Body of pancreas (tissue), 4 donors: ENCODE results near the gene EIF2B1. TPM values are rescaled to one million over a fixed set of nuclear protein-coding genes. Genes with fewer than 3 reads are reported as not detected.

Experiments used
- ATAC-seq: fragments of 150-250 bp; one replicate; pipeline ENCODE4 v1.9.1; 2016
- DNase-seq, 4 donors: peaks; one replicate each; pipeline ENCODE4 v3.0.0-alpha.2; 2019
- H3K27ac ChIP-seq, 4 donors: fragments of 200-600 bp; sonication (generic); 1 replicate in 3 of 4; 2 replicates in 1 of 4; pipeline versions ENCODE4 v1.5.1 to v1.6.1; 2016 to 2019; ENCODE audit warnings: mild to moderate bottlenecking in 1 of 4, mixed read lengths in 1 of 4, moderate library complexity in 1 of 4
- H3K27me3 ChIP-seq, 2 donors: fragments of 200-600 bp; sonication (generic); one replicate each; pipeline ENCODE4 v1.6.0; 2016; ENCODE audit warnings: mild to moderate bottlenecking in 1 of 2
- H3K36me3 ChIP-seq, 2 donors: fragments of 200-600 bp; sonication (generic); replicated peaks in 1 of 2; 2 replicates each; pipeline ENCODE4 v1.5.1; 2016; ENCODE audit warnings: low read depth in 2 of 2; ENCODE audit not compliant: insufficient read depth in 1 of 2
- H3K4me1 ChIP-seq: fragments of 200-600 bp; sonication (generic); one replicate; pipeline ENCODE4 v1.6.0; 2016
- H3K4me3 ChIP-seq, 2 donors: fragments of 200-600 bp; sonication (generic); 1 replicate in 1 of 2; 2 replicates in 1 of 2; pipeline ENCODE4 v1.5.1; 2016 to 2019
- H3K9me3 ChIP-seq, 3 donors: fragments of 200-600 bp; sonication (generic); 1 replicate in 2 of 3; 2 replicates in 1 of 3; pipeline ENCODE4 v1.5.1; 2016
- POLR2A ChIP-seq, 3 donors: fragments of 450-650 bp; IDR thresholded peaks; one replicate each; pipeline ENCODE4 v1.6.1; 2016; ENCODE audit warnings: antibody characterized with exemption in 3 of 3, mild to moderate bottlenecking in 2 of 3
- WGBS, 2 donors: methylation state at CpG; one replicate each; pipeline ENCODE4 v1.1.5; 2017; 5-methylcytosine and 5-hydroxymethylcytosine counted together
- intact Hi-C: fragments of 100-400 bp; cut with DNase I; formaldehyde crosslinking; loops from one replicate; pipeline ENCODE4 v1.15.1; 2023
- total RNA-seq, 2 donors: library from RNA; depleted of rRNA; stranded (reverse); fragments of >200 nt; gene quantifications; one replicate each; pipeline ENCODE4 v1.1.0, GENCODE V29; 2016
- TF ChIP-seq, protein P1 (sequence below), 7 experiments: fragments of 450-650 bp in 4 of 7; fragments of 200-600 bp in 3 of 7; sonication (generic) in 3 of 7; IDR thresholded peaks; one replicate each; pipeline ENCODE4 v1.5.1; 2016 to 2019; ENCODE audit warnings: antibody characterized with exemption in 7 of 7

Gene EIF2B1
- total RNA-seq, 2 donors from 2014 or later = 58.9 to 182 TPM

GRCh38 chr12:123675436-123675835, 42.0 kb upstream of the EIF2B1 start:
- DNase-seq (no peak), ATAC-seq (no peak)
- H3K9me3 ChIP-seq = no peaks in the 10 kb centered on the region
- intact Hi-C loops = no loop called here
- H3K4me1 ChIP-seq = peaks cover 12% of the 10 kb centered on the region
- WGBS, 2 donors = 100% methylated on average over 1 of the region's 1 CpG
- no peaks in the 10 kb centered on the region for H3K27me3 ChIP-seq
- H3K4me3 ChIP-seq = no peak overlapping the region
- no peak for TF ChIP-seq POLR2A (IDR thresholded peaks at IDR 0.05)
- TF ChIP-seq, protein P1, sequence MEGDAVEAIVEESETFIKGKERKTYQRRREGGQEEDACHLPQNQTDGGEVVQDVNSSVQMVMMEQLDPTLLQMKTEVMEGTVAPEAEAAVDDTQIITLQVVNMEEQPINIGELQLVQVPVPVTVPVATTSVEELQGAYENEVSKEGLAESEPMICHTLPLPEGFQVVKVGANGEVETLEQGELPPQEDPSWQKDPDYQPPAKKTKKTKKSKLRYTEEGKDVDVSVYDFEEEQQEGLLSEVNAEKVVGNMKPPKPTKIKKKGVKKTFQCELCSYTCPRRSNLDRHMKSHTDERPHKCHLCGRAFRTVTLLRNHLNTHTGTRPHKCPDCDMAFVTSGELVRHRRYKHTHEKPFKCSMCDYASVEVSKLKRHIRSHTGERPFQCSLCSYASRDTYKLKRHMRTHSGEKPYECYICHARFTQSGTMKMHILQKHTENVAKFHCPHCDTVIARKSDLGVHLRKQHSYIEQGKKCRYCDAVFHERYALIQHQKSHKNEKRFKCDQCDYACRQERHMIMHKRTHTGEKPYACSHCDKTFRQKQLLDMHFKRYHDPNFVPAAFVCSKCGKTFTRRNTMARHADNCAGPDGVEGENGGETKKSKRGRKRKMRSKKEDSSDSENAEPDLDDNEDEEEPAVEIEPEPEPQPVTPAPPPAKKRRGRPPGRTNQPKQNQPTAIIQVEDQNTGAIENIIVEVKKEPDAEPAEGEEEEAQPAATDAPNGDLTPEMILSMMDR (IDR thresholded peaks at IDR 0.05) = no peak
- no peak overlapping the region for H3K27ac ChIP-seq
- H3K36me3 ChIP-seq = no peaks in the 10 kb centered on the region

DNA sequence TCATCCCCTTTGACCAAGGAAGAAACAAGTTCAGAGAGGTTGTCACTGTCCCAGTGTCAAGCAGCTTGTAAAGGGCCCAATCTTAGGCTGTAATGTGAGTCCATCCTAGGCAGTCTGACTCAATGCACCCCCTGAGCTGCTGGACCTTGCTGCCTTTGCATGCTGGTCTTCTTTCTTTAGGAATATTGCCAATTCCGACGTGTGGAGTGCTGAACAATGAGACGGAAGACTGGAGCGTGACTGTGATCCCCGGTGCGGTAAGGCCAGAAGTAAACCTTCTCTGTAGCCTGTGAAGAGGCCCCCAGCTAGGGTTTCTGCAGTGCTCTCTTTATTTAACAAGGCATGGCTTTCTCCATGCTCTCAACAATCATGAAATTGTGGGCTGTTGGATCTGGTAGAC, 38.4 kb upstream of the EIF2B1 start:
- intact Hi-C loops = no loop called here
- Histone ChIP-seq H3K36me3 (no peaks in the 10 kb centered on the region), H3K27me3 (no peaks in the 10 kb centered on the region), H3K9me3 (no peaks in the 10 kb centered on the region), H3K4me3 (no peak overlapping the region), H3K4me1 (peaks cover 12% of the 10 kb centered on the region), H3K27ac (no peak overlapping the region)
- DNase-seq (no peak), ATAC-seq (no peak)
- WGBS, 2 donors = 56 to 75% methylated on average over 6 of the region's 6 CpGs
- no peak for TF ChIP-seq POLR2A (IDR thresholded peaks at IDR 0.05)

DNA sequence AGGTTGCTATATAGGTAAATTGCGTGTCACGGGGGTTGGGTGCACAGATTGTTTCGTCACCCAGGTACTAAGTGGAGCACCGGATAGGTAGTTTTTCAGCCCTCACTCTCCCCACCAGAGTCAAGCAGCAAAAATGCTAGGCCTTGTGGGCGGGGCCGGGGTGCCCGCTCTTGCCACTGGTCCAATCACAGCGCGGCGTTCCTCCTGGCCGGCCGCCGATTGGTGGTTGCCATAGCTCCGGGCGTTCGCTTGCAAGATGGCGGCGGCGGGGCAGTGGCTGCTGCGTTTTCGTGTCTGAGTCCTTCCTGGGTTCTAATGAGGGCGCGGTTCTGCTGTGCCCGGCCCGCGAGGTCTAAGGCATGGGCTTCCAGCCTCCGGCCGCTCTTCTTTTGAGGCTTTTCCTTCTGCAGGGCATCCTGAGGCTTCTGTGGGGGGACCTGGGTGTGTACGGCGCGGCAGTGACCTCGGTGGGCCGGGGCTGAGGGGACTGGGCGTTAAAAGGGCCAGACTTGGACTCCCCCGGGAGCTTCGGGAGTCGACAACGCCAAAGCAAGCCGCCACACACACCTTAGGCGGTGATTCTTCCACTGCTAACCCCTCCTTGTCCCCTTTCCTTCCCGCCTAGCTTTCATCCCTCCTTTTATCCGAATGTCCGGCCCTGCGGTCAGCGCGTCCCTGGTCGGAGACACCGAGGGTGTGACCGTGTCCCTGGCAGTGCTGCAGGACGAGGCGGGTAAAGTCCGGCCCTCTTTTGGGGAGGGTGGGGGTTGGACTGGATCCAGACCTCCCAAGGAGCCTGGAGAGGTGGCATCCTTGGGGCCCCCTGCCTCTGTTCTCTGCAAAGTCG, 37.6 kb upstream of the EIF2B1 start, which contains the start of gene TCTN2:
TSS of gene TCTN2 (plus strand) at position 232 of the 847 bp plus-strand sequence. CDS start at position 360, 128 bp downstream.
- peaks cover 12% of the 10 kb centered on the region for H3K4me1 ChIP-seq
- H3K4me3 ChIP-seq = peak within 1 kb of the TSS; percentile 46 to 86
- H3K9me3 ChIP-seq = no peaks in the 10 kb centered on the region
- TF ChIP-seq POLR2A (IDR thresholded peaks at IDR 0.05) = peak in 2 of 3 donors; percentile 42 to 52
- TF ChIP-seq, protein P1 (IDR thresholded peaks at IDR 0.05) = no peak
- no peaks in the 10 kb centered on the region for H3K36me3 ChIP-seq
- WGBS, 2 donors = 1 to 5% methylated on average over 21 to 53 of the region's 53 CpGs
- ATAC-seq = peak; percentile 100
- peak; percentile 94 to 96 (median 94) for DNase-seq
- no peaks in the 10 kb centered on the region for H3K27me3 ChIP-seq
- intact Hi-C loops = no loop called here
- H3K27ac ChIP-seq = no peak within 1 kb of the TSS

GRCh38 chr12:123667771-123668170, 34.3 kb upstream of the EIF2B1 start:
- H3K36me3 ChIP-seq = no peaks in the 10 kb centered on the region
- no peaks in the 10 kb centered on the region for H3K27me3 ChIP-seq
- no peak for ATAC-seq
- TF ChIP-seq, protein P1 (IDR thresholded peaks at IDR 0.05) = no peak
- no peak for TF ChIP-seq POLR2A (IDR thresholded peaks at IDR 0.05)
- WGBS, 2 donors = 72 to 78% methylated on average over 8 of the region's 8 CpGs
- H3K9me3 ChIP-seq = no peaks in the 10 kb centered on the region
- no peak for DNase-seq
- intact Hi-C loops = no loop called here
- H3K4me1 ChIP-seq = peaks cover 12% of the 10 kb centered on the region
- H3K4me3 ChIP-seq = no peak overlapping the region
- H3K27ac ChIP-seq = no peak overlapping the region

DNA sequence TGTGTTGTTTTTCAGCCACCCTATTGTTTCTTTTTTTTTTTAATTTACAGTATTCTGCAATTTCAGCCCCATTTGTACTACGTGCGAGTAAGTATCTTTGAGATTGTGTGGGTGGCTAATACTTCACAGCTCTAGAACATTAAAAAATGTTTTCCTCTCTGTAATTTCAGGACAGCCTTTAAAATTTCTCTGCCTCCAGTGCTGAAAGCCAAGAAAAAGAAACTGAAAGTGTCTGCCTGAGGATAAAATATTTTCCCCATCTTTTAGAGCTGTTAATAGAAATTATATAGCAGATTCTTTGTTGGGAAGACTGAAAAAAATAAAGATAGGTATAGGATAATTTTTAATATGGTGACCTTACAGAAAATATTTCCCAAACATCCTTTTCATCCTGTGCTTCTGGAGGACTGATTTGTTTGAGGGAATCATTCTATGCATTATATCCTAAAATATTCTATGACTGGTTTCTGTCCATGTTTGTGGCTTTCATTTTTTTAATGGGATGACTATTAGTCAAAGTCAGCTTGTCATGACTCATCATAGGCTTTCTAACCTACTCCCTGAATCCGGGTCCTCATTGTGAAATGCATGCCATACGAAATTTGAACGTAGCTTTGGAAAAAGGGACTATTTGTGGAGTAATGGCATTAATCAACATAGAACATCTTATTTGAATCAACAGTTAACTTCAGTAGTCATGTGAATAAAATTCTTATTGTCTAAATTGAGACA, 26.7 kb upstream of the EIF2B1 start:
- TF ChIP-seq, protein P1 (IDR thresholded peaks at IDR 0.05) = no peak
- TF ChIP-seq POLR2A (IDR thresholded peaks at IDR 0.05) = no peak
- WGBS, 2 donors = 81 to 91% methylated on average over 5 of the region's 5 CpGs

More for the DNA sequence above, 26.7 kb upstream of the EIF2B1 start:
- intact Hi-C loops = no loop called here
- H3K27ac ChIP-seq = no peak overlapping the region
- H3K9me3 ChIP-seq = no peaks in the 10 kb centered on the region
- H3K4me1 ChIP-seq = no peaks in the 10 kb centered on the region
- DNase-seq (no peak), ATAC-seq (no peak)
- H3K4me3 ChIP-seq = no peak overlapping the region
- no peaks in the 10 kb centered on the region for H3K27me3 ChIP-seq
- peaks cover 0 to 11% of the 10 kb centered on the region in 2 donors for H3K36me3 ChIP-seq
